HepG2 (cell line): ENCODE results near the gene CCDC33. TPM values are rescaled to one million over a fixed set of nuclear protein-coding genes. Genes with fewer than 3 reads are reported as not detected.

Experiments
- AKAP8 ChIP-seq: sonication (generic); formaldehyde crosslinking; IDR thresholded peaks from 2 replicates; pipeline ENCODE4 v1.5.1; 2020; ENCODE audit warnings: mild to moderate bottlenecking, missing genetic modification reagents
- ASH2L ChIP-seq: fragments of 300-600, 200-600 bp; sonication (generic); IDR thresholded peaks from 2 replicates; pipeline ENCODE4 v1.7.0; 2017; ENCODE audit warnings: low read depth, mild to moderate bottlenecking, moderate library complexity, mixed read lengths, low read length; ENCODE audit not compliant: insufficient read length
- FOXC1 ChIP-seq: sonication (generic); formaldehyde crosslinking; IDR thresholded peaks from 2 replicates; pipeline ENCODE4 v1.8.0; 2022; ENCODE audit warnings: mild to moderate bottlenecking, missing genetic modification reagents, borderline replicate concordance
- MBD4 ChIP-seq: IDR thresholded peaks from 2 replicates; pipeline ENCODE4 v1.6.1; 2012; ENCODE audit warnings: low read length, inconsistent platforms, borderline replicate concordance
- PPARG ChIP-seq: conservative IDR thresholded peaks from 2 replicates; pipeline ENCODE4 v1.6.1; 2016; ENCODE audit warnings: missing biosample characterization, missing genetic modification reagents
- SMYD3 ChIP-seq: sonication (generic); formaldehyde crosslinking; IDR thresholded peaks from 2 replicates; pipeline ENCODE4 v1.8.1; 2023; ENCODE audit warnings: mild to moderate bottlenecking, missing genetic modification reagents
- YEATS2 ChIP-seq: sonication (generic); formaldehyde crosslinking; IDR thresholded peaks from 2 replicates; pipeline ENCODE4 v1.4.0; 2020; ENCODE audit warnings: missing genetic modification reagents, borderline replicate concordance
- YY1 ChIP-seq: IDR thresholded peaks from 2 replicates; pipeline ENCODE4 v1.6.1; 2011; ENCODE audit warnings: low read length, low read depth, moderate library complexity, mild to moderate bottlenecking; ENCODE audit not compliant: insufficient read depth, insufficient replicate concordance
- ZNF225 ChIP-seq: sonication (generic); formaldehyde crosslinking; IDR thresholded peaks from 2 replicates; pipeline ENCODE4 v1.4.0; 2020; ENCODE audit warnings: mild to moderate bottlenecking, missing genetic modification reagents
- ZNF235 ChIP-seq: sonication (generic); formaldehyde crosslinking; IDR thresholded peaks from 2 replicates; pipeline ENCODE4 v1.8.1; 2023; ENCODE audit warnings: mild to moderate bottlenecking, missing genetic modification reagents, borderline replicate concordance
- ZNF263 ChIP-seq: sonication (generic); formaldehyde crosslinking; IDR thresholded peaks from 2 replicates; pipeline ENCODE4 v1.4.0; 2020; ENCODE audit warnings: missing genetic modification reagents
- ZNF768 ChIP-seq: sonication (generic); formaldehyde crosslinking; IDR thresholded peaks from 2 replicates; pipeline ENCODE4 v1.4.0; 2020; ENCODE audit warnings: missing genetic modification reagents
- polyA plus RNA-seq, 8 experiments: library from polyadenylated mRNA; depleted of rRNA in 3 of 8; stranded (reverse) in 7 of 8; unstranded in 1 of 8; fragments of >200 nt; fragmentation: Illumina TruSeq in 4 of 8; extraction: Trizol in 4 of 8; gene quantifications; 2 replicates each; pipeline versions ENCODE4 v1.2.1 to v1.2.3, GENCODE V29; 2011 to 2016; ENCODE audit warnings: low read depth in 4 of 8, missing spikeins in 1 of 8, mixed read lengths in 1 of 8; ENCODE audit not compliant: insufficient read depth in 1 of 8
- total RNA-seq, 5 experiments: library from RNA; depleted of rRNA; stranded (reverse); fragments of >200 nt; fragmentation: Illumina TruSeq; extraction: Trizol; gene quantifications; 2 replicates each; pipeline ENCODE4 v1.2.3, GENCODE V29; 2016; ENCODE audit warnings: low read depth in 1 of 5
- TF ChIP-seq, protein P1 (sequence below): sonication (generic); formaldehyde crosslinking; IDR thresholded peaks from 2 replicates; pipeline ENCODE4 v1.9.0; 2021; ENCODE audit warnings: mild to moderate bottlenecking, missing genetic modification reagents
- TF ChIP-seq, protein P2 (sequence below): sonication (generic); formaldehyde crosslinking; IDR thresholded peaks from 2 replicates; pipeline ENCODE4 v1.4.0; 2020; ENCODE audit warnings: mild to moderate bottlenecking, missing genetic modification reagents
- TF ChIP-seq, protein P3 (sequence below): sonication (generic); formaldehyde crosslinking; IDR thresholded peaks from 2 replicates; pipeline ENCODE4 v1.8.0; 2022; ENCODE audit warnings: mild to moderate bottlenecking, missing genetic modification reagents, moderate library complexity

CCDC33 gene
- total and polyA plus RNA-seq, 2 of the 13 experiments (the other 11 are each of a cell fraction or from before 2014, with no cell fraction given), result 0.30 TPM; not detected in 1

DNA sequence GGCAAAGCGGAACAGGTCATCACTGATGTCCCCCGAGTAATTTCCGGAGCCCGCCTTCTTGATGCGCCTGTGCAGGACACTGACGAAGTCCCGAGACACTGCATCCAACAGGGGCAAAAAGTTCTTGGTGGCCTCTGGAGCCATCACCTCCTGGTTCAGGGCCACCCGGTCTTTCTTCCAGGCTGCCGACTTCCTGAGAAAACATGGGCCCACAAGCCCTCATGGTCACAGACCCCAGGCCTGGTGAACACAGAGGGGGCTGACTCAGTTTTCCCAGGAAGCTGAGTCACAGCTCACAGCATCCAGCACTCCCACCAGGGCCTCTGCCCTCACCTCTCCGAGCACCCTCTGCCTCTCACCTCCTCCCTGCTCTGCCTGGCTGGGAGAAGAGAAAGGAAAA lies 108.9 kb downstream of the CCDC33 start (continued):
- no peak for TF ChIP-seq ZNF225 (CRISPR knock-in tag)
- TF ChIP-seq, protein P1, sequence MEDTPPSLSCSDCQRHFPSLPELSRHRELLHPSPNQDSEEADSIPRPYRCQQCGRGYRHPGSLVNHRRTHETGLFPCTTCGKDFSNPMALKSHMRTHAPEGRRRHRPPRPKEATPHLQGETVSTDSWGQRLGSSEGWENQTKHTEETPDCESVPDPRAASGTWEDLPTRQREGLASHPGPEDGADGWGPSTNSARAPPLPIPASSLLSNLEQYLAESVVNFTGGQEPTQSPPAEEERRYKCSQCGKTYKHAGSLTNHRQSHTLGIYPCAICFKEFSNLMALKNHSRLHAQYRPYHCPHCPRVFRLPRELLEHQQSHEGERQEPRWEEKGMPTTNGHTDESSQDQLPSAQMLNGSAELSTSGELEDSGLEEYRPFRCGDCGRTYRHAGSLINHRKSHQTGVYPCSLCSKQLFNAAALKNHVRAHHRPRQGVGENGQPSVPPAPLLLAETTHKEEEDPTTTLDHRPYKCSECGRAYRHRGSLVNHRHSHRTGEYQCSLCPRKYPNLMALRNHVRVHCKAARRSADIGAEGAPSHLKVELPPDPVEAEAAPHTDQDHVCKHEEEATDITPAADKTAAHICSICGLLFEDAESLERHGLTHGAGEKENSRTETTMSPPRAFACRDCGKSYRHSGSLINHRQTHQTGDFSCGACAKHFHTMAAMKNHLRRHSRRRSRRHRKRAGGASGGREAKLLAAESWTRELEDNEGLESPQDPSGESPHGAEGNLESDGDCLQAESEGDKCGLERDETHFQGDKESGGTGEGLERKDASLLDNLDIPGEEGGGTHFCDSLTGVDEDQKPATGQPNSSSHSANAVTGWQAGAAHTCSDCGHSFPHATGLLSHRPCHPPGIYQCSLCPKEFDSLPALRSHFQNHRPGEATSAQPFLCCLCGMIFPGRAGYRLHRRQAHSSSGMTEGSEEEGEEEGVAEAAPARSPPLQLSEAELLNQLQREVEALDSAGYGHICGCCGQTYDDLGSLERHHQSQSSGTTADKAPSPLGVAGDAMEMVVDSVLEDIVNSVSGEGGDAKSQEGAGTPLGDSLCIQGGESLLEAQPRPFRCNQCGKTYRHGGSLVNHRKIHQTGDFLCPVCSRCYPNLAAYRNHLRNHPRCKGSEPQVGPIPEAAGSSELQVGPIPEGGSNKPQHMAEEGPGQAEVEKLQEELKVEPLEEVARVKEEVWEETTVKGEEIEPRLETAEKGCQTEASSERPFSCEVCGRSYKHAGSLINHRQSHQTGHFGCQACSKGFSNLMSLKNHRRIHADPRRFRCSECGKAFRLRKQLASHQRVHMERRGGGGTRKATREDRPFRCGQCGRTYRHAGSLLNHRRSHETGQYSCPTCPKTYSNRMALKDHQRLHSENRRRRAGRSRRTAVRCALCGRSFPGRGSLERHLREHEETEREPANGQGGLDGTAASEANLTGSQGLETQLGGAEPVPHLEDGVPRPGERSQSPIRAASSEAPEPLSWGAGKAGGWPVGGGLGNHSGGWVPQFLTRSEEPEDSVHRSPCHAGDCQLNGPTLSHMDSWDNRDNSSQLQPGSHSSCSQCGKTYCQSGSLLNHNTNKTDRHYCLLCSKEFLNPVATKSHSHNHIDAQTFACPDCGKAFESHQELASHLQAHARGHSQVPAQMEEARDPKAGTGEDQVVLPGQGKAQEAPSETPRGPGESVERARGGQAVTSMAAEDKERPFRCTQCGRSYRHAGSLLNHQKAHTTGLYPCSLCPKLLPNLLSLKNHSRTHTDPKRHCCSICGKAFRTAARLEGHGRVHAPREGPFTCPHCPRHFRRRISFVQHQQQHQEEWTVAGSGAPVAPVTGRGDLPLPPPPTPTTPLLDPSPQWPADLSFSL (CRISPR knock-in tag), result no peak
- no peak for TF ChIP-seq ZNF235 (CRISPR knock-in tag)
- no peak for TF ChIP-seq ASH2L
- TF ChIP-seq SMYD3 (CRISPR knock-in tag), result no peak
- no peak for TF ChIP-seq YEATS2 (CRISPR knock-in tag)
- TF ChIP-seq, protein P2, sequence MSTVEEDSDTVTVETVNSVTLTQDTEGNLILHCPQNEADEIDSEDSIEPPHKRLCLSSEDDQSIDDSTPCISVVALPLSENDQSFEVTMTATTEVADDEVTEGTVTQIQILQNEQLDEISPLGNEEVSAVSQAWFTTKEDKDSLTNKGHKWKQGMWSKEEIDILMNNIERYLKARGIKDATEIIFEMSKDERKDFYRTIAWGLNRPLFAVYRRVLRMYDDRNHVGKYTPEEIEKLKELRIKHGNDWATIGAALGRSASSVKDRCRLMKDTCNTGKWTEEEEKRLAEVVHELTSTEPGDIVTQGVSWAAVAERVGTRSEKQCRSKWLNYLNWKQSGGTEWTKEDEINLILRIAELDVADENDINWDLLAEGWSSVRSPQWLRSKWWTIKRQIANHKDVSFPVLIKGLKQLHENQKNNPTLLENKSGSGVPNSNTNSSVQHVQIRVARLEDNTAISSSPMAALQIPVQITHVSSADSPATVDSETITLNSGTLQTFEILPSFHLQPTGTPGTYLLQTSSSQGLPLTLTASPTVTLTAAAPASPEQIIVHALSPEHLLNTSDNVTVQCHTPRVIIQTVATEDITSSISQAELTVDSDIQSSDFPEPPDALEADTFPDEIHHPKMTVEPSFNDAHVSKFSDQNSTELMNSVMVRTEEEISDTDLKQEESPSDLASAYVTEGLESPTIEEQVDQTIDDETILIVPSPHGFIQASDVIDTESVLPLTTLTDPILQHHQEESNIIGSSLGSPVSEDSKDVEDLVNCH (CRISPR knock-in tag), result no peak
- TF ChIP-seq, protein P3, sequence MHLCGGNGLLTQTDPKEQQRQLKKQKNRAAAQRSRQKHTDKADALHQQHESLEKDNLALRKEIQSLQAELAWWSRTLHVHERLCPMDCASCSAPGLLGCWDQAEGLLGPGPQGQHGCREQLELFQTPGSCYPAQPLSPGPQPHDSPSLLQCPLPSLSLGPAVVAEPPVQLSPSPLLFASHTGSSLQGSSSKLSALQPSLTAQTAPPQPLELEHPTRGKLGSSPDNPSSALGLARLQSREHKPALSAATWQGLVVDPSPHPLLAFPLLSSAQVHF (CRISPR knock-in tag), result no peak
- TF ChIP-seq AKAP8 (CRISPR knock-in tag), result no peak
- no peak for TF ChIP-seq PPARG (CRISPR knock-in tag)
- no peak for TF ChIP-seq ZNF263 (CRISPR knock-in tag)
- no peak for TF ChIP-seq ZNF768 (CRISPR knock-in tag)
- no peak for TF ChIP-seq MBD4
- no peak for TF ChIP-seq YY1
- no peak for TF ChIP-seq FOXC1 (CRISPR knock-in tag)
